ENCODE results near the gene TMEM74B.

The TMEM74B gene

DNA sequence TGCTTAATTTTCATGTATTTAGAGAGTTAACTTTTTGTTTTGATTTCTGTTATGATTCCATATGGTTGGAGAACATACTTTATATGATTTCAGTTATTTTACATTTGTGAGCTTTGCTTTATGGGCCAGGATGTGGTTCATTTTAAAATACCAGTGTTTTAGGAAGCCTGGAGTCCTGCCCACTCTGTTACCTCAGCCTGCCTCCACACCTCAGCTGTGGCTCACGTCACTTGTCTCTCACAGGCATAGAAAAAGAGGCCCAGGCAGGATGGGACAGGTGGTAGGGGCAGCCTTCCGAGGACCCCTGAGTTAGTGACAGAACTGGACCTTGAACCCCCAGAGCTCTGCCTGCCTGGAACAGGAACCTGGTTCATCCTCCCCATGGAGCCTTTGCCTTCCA, 50.4 kb downstream of the TMEM74B start:
- H3K18ac ChIP-seq (ENCODE audit: low read length): peak overlapping the region; percentile 29
- H3K14ac ChIP-seq (ENCODE audit: low read length): no peak overlapping the region
- no peaks in the 10 kb centered on the region for H3K79me1 ChIP-seq (ENCODE audit: low read length)
- H2AFZ ChIP-seq (ENCODE audit: insufficient read depth, low read length, poor library complexity): no peak overlapping the region
- H3K9ac ChIP-seq (ENCODE audit: low read length): peak overlapping the region; percentile 80
- H3K79me2 ChIP-seq (ENCODE audit: control insufficient read depth, insufficient read depth, low read length, poor library complexity): no peaks in the 10 kb centered on the region
- H2BK5ac ChIP-seq (ENCODE audit: low read depth, low read length, poor library complexity): no peak overlapping the region
- H4K12ac ChIP-seq (ENCODE audit: low read depth, low read length): peak overlapping the region; percentile 16
- no peak overlapping the region for H4K91ac ChIP-seq (ENCODE audit: low read depth, low read length)
- H3K23ac ChIP-seq (ENCODE audit: low read length): no peak overlapping the region
- H2BK12ac ChIP-seq (ENCODE audit: low read length): no peak overlapping the region
- H3K4me1 ChIP-seq (ENCODE audit: control insufficient read depth in 1 of 2, insufficient read depth in 2 of 2, low read length in 2 of 2): no peaks in the 10 kb centered on the region
- WGBS (ENCODE audit: extremely low coverage, insufficient coverage, insufficient read length): no CpG with 5 or more reads among the region's 2 CpGs
- no peak overlapping the region for H3K27ac ChIP-seq (ENCODE audit: low read depth, low read length)
- no peak overlapping the region for H3K4me2 ChIP-seq (ENCODE audit: low read length)
- H2AK5ac ChIP-seq (ENCODE audit: low read length): no peak overlapping the region
- no peaks in the 10 kb centered on the region for H3K9me3 ChIP-seq (ENCODE audit: insufficient read depth, low read depth, low read length)
- no peak for DNase-seq
- no peak overlapping the region for H3K4me3 ChIP-seq (ENCODE audit: low read depth, low read length)
- H3K36me3 ChIP-seq (ENCODE audit: control insufficient read depth in 1 of 2, insufficient read depth in 2 of 2, low read length in 2 of 2): peaks cover 22 to 30% of the 10 kb centered on the region in 2 experiments
- H4K8ac ChIP-seq (ENCODE audit: low read depth, low read length): no peak overlapping the region
- H3K27me3 ChIP-seq (ENCODE audit: insufficient read depth, low read length): no peaks in the 10 kb centered on the region
- H2BK120ac ChIP-seq (ENCODE audit: insufficient read depth, low read length, poor library complexity): no peak overlapping the region
- no peak overlapping the region for H3K4ac ChIP-seq (ENCODE audit: low read depth, low read length)

DNA sequence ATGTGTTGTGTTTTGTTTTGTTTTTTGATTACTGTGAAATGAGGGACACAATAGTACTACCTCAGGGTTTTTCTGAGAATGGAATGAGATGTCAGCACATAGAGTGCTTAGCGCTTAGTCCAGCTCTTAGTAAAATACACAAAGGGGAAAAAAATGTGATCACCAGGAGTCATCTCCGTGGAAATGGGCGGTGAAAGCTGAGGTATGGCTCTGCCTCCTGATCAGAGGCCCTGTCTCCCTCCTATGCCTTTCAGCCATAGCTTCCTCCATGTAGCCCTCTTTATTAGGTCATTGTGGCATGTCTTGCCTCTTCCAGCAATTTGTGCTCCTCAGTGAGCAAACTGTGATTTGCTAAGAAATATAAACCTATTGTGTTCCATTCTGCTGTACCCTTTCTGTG, 53.4 kb downstream of the TMEM74B start:
- WGBS (ENCODE audit: extremely low coverage, insufficient coverage, insufficient read length): no CpG with 5 or more reads among the region's 3 CpGs
- Histone ChIP-seq H3K36me3 (ENCODE audit: control insufficient read depth in 1 of 2, insufficient read depth in 2 of 2, low read length in 2 of 2) (peaks cover 25 to 44% of the 10 kb centered on the region in 2 experiments), H4K12ac (ENCODE audit: low read depth, low read length) (no peak overlapping the region), H3K27me3 (ENCODE audit: insufficient read depth, low read length) (no peaks in the 10 kb centered on the region), H3K79me1 (ENCODE audit: low read length) (no peaks in the 10 kb centered on the region), H3K27ac (ENCODE audit: low read depth, low read length) (no peak overlapping the region), H3K4me3 (ENCODE audit: low read depth, low read length) (no peak overlapping the region), H2BK120ac (ENCODE audit: insufficient read depth, low read length, poor library complexity) (no peak overlapping the region), H3K4me2 (ENCODE audit: low read length) (no peak overlapping the region), H2BK12ac (ENCODE audit: low read length) (no peak overlapping the region), H3K9ac (ENCODE audit: low read length) (no peak overlapping the region), H4K8ac (ENCODE audit: low read depth, low read length) (no peak overlapping the region), H3K9me3 (ENCODE audit: insufficient read depth, low read depth, low read length) (no peaks in the 10 kb centered on the region), H2AFZ (ENCODE audit: insufficient read depth, low read length, poor library complexity) (no peak overlapping the region), H3K4me1 (ENCODE audit: control insufficient read depth in 1 of 2, insufficient read depth in 2 of 2, low read length in 2 of 2) (no peaks in the 10 kb centered on the region), H3K79me2 (ENCODE audit: control insufficient read depth, insufficient read depth, low read length, poor library complexity) (no peaks in the 10 kb centered on the region), H3K18ac (ENCODE audit: low read length) (no peak overlapping the region), H2AK5ac (ENCODE audit: low read length) (no peak overlapping the region), H3K4ac (ENCODE audit: low read depth, low read length) (no peak overlapping the region), H4K91ac (ENCODE audit: low read depth, low read length) (no peak overlapping the region), H3K23ac (ENCODE audit: low read length) (no peak overlapping the region), H3K14ac (ENCODE audit: low read length) (no peak overlapping the region), H2BK5ac (ENCODE audit: low read depth, low read length, poor library complexity) (no peak overlapping the region)
- DNase-seq: no peak

DNA sequence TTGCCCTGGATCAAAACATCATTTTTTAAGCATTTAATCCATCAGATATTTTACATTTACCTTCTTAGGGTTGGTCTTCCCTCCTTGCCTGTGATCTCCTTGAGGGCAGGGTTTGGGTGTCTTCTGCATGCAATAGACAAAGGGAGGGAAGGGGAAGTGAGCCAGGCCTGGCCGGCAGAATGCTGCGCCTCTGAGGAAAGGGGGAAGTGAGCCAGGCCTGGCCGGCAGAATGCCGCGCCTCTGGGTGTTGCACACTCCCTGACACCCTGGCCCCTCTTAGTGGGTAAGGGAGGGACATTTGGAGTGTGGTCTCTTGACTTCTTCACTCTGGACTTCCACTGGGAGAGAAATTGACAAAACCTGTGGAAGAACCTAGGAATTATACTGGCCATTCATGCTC, 53.9 kb downstream of the TMEM74B start:
- no peak overlapping the region for H3K4ac ChIP-seq (ENCODE audit: low read depth, low read length)
- H4K8ac ChIP-seq (ENCODE audit: low read depth, low read length): no peak overlapping the region
- no peaks in the 10 kb centered on the region for H3K9me3 ChIP-seq (ENCODE audit: insufficient read depth, low read depth, low read length)
- no peak overlapping the region for H3K9ac ChIP-seq (ENCODE audit: low read length)
- H4K12ac ChIP-seq (ENCODE audit: low read depth, low read length): no peak overlapping the region
- no peaks in the 10 kb centered on the region for H3K27me3 ChIP-seq (ENCODE audit: insufficient read depth, low read length)
- no peak overlapping the region for H2BK120ac ChIP-seq (ENCODE audit: insufficient read depth, low read length, poor library complexity)
- H3K4me2 ChIP-seq (ENCODE audit: low read length): no peak overlapping the region
- no peak overlapping the region for H3K18ac ChIP-seq (ENCODE audit: low read length)
- no peaks in the 10 kb centered on the region for H3K79me1 ChIP-seq (ENCODE audit: low read length)
- no peak overlapping the region for H2BK5ac ChIP-seq (ENCODE audit: low read depth, low read length, poor library complexity)
- no peak overlapping the region for H3K14ac ChIP-seq (ENCODE audit: low read length)
- no peak overlapping the region for H2AK5ac ChIP-seq (ENCODE audit: low read length)
- H4K91ac ChIP-seq (ENCODE audit: low read depth, low read length): no peak overlapping the region
- no peaks in the 10 kb centered on the region for H3K4me1 ChIP-seq (ENCODE audit: control insufficient read depth in 1 of 2, insufficient read depth in 2 of 2, low read length in 2 of 2)
- no peaks in the 10 kb centered on the region for H3K79me2 ChIP-seq (ENCODE audit: control insufficient read depth, insufficient read depth, low read length, poor library complexity)
- H3K27ac ChIP-seq (ENCODE audit: low read depth, low read length): no peak overlapping the region
- peaks cover 25 to 46% of the 10 kb centered on the region in 2 experiments for H3K36me3 ChIP-seq (ENCODE audit: control insufficient read depth in 1 of 2, insufficient read depth in 2 of 2, low read length in 2 of 2)
- no CpG with 5 or more reads among the region's 5 CpGs for WGBS (ENCODE audit: extremely low coverage, insufficient coverage, insufficient read length)
- no peak overlapping the region for H2AFZ ChIP-seq (ENCODE audit: insufficient read depth, low read length, poor library complexity)
- no peak overlapping the region for H2BK12ac ChIP-seq (ENCODE audit: low read length)
- peak in 1 of 2 donors; percentile 1 for DNase-seq
- no peak overlapping the region for H3K4me3 ChIP-seq (ENCODE audit: low read depth, low read length)
- H3K23ac ChIP-seq (ENCODE audit: low read length): no peak overlapping the region

Data from trophoblast cell (in vitro differentiated cells and primary cell).